Activated CD4-positive, alpha-beta T cell treated with anti-CD3 and anti-CD28 coated beads, Interleukin-2, amount 50 U/mL, for 24 hours (primary cell): Measurements from ENCODE around the gene PGAP1.

Source experiments
- DNase-seq, 2 donors: peaks; one replicate each; pipeline ENCODE4 v3.0.0-alpha.2; 2020; ENCODE audit warnings: low read depth in 1 of 2, low spot score in 1 of 2

The PGAP1 gene

DNA sequence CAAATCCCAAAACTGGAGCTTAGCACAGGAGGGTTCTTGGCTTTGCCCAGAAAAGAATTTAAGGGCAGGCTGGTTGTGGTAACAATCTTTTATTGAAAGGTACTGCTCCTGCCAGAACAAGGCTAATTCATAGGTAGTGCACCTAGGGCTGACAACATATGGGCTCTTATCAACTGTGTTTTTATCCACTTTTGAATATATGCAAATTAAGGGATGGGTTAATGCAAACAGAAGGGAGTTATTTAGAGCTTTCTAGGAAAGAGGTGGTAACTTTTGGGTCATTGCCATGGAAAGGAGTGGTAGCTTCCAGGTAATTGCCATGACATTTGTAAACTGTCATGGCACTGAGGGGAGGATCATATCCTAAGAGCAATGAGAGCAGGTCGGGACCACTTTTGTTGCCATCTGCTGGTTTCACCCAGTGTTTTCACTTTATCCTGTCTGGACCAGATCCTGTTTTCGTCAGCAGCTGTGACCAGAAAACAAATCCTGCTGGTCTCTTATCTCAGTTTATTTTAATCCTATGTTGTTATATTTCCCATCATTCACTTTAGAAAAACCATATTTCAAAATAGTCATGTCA lies 118.3 kb downstream of the PGAP1 start:
- no peak for DNase-seq

GRCh38 chr2:196804381-196804780 lies 122.1 kb downstream of the PGAP1 start:
- DNase-seq, result no peak

GRCh38 chr2:196802401-196802800 lies 124.1 kb downstream of the PGAP1 start:
- DNase-seq, result no peak

DNA sequence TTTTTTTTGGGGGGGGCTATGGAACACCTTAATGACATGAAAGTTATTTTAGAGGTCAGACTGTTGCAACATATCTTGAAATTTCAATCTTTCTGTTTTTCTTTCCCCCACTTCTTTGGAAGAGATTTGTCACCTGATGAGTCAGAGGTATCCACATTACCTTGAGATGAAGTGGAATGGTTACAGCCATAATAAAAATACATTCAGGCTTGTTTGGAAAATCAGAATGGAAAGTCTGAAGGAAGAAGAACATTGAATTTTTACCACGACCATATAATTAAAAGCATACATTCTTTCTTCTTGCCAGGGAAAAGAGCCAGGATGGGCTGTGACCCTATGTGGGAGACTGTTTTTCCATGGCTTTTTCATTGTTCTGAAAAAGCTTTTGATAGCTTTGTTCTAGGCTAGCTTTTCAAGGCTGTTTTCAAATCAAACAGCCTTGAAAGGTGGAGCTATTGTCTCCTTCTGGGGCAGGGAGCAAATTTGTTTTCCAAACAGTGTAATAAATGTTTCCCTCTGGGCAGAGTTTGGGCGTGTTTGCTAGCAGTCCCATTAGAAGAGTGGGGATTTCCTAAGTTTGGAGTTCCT lies 124.7 kb downstream of the PGAP1 start:
- no peak for DNase-seq

DNA sequence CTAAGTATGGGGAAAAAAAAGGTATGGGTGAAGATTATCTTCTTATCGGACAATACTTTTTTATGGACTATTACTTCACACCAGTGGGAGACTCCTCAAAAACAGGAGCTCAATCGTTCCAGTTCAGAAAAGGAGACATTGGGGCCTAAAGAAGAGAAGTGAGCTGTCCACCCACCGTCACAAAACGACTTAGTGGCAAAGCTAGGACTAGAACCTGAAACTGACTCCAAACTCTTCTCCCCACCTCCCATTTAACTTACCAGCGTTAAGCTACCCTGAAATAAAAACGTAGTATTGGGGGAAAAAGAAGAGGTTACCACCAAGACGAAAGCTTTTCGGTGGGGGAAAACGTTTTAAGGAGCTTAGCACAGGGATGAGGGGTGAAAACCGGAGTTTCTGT lies 127.5 kb downstream of the PGAP1 start:
- DNase-seq, result no peak

GRCh38 chr2:196792865-196793264 lies 133.6 kb downstream of the PGAP1 start:
- no peak for DNase-seq

GRCh38 chr2:196783431-196784094 lies 142.9 kb downstream of the PGAP1 start:
- peak in 1 of 2 donors; percentile 16 for DNase-seq
